ENCODE results near the gene ACHE.
"Not testable (repeated sequence)": the region's sequence is repeated elsewhere in the genome, so short reads cannot be mapped to it uniquely, and the experiment has no call there.

The ACHE gene

GRCh38 chr7:100895701-100895955, at the start of gene ACHE:
Gene ACHE, minus strand, starts transcription at chr7:100895888. Its CDS starts 1,656 bp downstream, at chr7:100894232.
- DNase-seq (ENCODE audit: low read depth) = no peak
- TF ChIP-seq, protein P1, sequence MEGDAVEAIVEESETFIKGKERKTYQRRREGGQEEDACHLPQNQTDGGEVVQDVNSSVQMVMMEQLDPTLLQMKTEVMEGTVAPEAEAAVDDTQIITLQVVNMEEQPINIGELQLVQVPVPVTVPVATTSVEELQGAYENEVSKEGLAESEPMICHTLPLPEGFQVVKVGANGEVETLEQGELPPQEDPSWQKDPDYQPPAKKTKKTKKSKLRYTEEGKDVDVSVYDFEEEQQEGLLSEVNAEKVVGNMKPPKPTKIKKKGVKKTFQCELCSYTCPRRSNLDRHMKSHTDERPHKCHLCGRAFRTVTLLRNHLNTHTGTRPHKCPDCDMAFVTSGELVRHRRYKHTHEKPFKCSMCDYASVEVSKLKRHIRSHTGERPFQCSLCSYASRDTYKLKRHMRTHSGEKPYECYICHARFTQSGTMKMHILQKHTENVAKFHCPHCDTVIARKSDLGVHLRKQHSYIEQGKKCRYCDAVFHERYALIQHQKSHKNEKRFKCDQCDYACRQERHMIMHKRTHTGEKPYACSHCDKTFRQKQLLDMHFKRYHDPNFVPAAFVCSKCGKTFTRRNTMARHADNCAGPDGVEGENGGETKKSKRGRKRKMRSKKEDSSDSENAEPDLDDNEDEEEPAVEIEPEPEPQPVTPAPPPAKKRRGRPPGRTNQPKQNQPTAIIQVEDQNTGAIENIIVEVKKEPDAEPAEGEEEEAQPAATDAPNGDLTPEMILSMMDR (IDR thresholded peaks at IDR 0.05; ENCODE audit: low read length, missing control alignments) = no peak
- peak within 1 kb of the TSS; percentile 51 for H3K4me3 ChIP-seq (replicated peaks; ENCODE audit: low read depth, low read length)

DNA sequence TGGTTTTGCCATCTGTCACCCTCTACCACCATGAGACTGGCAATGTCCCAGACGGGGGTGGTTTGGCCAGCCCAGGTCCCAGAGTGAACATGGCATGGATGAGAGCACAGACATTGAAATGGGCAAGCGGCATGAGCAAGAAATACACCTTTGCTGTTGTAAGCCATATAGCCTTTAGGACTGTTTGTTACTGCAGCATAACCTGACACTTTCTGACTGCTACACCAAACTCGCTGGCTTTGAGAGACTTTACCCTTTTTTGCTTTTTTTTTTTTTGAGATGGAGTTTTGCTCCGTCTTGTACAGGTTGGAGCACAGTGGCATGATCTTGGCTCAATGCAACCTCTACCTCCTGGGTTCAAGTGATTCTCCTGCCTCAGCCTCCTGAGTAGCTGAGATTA, 48.5 kb upstream of the ACHE start:
- TF ChIP-seq, protein P1 (IDR thresholded peaks at IDR 0.05; ENCODE audit: low read length, missing control alignments) = no peak
- no peak overlapping the region for H3K4me3 ChIP-seq (replicated peaks; ENCODE audit: low read depth, low read length)
- no peak for DNase-seq (ENCODE audit: low read depth)

DNA sequence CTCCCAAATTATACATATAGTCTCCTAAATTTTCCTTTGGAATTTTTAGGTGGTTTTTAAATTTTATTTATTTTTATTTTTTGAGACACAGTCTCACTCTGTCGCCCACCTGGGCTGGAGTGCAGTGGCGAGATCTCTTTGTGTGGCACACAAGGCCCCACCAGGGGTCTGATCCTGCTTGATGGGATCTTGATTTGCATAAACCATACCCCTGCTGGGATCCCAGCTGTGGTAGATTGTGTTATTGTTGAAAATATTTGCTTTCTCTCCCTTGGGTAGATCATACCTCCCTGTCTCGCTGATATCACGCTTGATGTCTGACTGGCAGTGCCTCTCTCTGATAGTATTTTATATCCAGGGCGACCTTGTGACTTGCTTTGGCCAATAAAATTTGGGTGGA, 48.0 kb upstream of the ACHE start:
- no peak for DNase-seq (ENCODE audit: low read depth)
- TF ChIP-seq, protein P1 (IDR thresholded peaks at IDR 0.05; ENCODE audit: low read length, missing control alignments) = no peak
- H3K4me3 ChIP-seq (replicated peaks; ENCODE audit: low read depth, low read length) = no peak overlapping the region

GRCh38 chr7:100942045-100942774, 46.5 kb upstream of the ACHE start:
- TF ChIP-seq, protein P1 (IDR thresholded peaks at IDR 0.05; ENCODE audit: low read length, missing control alignments) = no peak
- no peak overlapping the region for H3K4me3 ChIP-seq (replicated peaks; ENCODE audit: low read depth, low read length)

DNA sequence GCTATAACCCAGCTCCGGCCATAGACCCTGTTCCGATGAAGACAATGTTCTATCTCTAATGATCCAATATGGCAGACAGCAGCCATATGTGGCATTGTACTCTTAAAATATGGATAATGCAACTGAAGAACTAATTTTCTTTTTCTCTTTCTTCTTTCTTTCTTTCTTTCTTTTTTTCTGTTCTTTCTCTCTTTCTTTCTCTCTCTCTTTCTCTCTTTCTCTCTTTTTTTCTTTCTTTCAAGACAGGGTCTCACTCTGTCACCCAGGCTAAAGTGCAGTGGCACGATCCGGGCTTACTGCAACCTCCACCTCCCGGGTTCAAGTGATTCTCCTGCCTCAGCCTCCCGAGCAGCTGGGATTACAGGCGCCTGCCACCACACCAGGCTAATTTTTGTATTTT, 40.5 kb upstream of the ACHE start:
- not testable (repeated sequence) for H3K4me3 ChIP-seq (replicated peaks; ENCODE audit: low read depth, low read length); DNase-seq (ENCODE audit: low read depth)

More at GRCh38 chr7:100942045-100942774, 46.5 kb upstream of the ACHE start:
- DNase-seq (ENCODE audit: low read depth) = no peak

DNA sequence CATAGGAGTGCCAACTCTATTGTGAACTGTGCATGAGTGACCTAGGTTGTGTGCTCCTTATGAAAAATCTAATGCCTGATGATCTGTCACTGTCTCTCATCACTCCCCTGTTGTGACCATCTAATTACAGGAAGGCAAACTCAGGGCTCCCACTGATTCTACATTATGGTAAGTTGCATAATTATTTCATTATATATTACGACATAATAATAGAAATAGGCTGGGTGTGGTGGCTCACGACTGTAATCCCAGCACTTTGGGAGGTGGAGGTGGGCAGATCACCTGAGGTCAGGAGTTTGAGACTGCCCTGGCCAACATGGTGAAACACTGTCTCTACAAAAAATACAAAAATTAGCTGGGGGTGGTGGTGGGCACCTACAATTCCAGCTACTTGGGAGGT, 39.7 kb upstream of the ACHE start:
- not testable (repeated sequence) for H3K4me3 ChIP-seq (replicated peaks; ENCODE audit: low read depth, low read length); DNase-seq (ENCODE audit: low read depth)

DNA sequence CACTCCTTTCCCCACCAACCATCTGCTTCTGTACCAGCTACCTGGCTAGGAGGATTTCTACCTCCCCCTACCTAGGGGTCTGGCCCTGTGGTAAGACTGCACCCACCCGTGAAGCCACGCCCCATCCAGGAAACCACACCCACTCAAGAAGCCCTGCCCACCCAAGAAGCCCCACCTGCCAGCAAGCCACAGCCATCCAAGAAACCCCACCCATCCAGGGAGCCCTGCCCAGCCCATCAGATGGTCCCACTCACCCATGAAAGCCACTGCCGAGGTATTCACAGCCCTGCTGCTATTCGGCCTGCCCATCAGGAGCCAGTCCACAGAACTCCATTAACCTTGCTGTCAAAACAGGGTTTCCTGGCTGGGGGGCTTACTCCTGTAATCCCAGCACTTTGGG, 38.0 kb upstream of the ACHE start:
- no peak overlapping the region for H3K4me3 ChIP-seq (replicated peaks; ENCODE audit: low read depth, low read length)
- DNase-seq (ENCODE audit: low read depth) = no peak
- TF ChIP-seq, protein P1 (IDR thresholded peaks at IDR 0.05; ENCODE audit: low read length, missing control alignments) = no peak

- TF ChIP-seq, protein P1 (IDR thresholded peaks at IDR 0.05; ENCODE audit: low read length, missing control alignments) = no peak
- no peak for DNase-seq (ENCODE audit: low read depth)
- H3K4me3 ChIP-seq (replicated peaks; ENCODE audit: low read depth, low read length) = no peak overlapping the region
Observed at GRCh38 chr7:100929808-100930174, 34.1 kb upstream of the ACHE start.

DNA sequence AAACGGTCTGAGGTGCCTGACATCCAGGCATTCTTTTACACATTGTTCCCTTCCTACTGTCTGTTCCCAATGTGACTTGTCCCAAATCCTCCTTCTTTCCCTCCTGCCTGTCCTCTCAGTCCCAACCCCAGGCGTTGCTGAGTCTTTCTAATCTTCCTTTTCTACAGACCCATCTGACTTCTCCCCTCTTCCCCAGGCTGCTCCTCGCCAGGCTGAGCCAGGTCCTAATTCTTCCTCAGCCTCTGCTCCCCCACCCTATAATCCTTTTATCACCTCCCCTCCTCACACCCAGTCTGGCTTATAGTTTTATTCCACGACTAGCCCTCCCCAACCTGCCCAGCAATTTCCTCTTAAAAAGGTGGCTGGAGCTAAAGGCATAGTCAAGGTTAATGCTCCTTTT, 27.9 kb upstream of the ACHE start:
- H3K4me3 ChIP-seq (replicated peaks; ENCODE audit: low read depth, low read length); DNase-seq (ENCODE audit: low read depth): not testable (repeated sequence)

Data from fibroblast of pulmonary artery (primary cell).